Measurements from ENCODE around the gene IDH3A. TPM values are rescaled to one million over a fixed set of nuclear protein-coding genes. Genes with fewer than 3 reads are reported as not detected.

The IDH3A gene
- total RNA-seq, 1 experiment from 2014 or later: 52.6 TPM

- DNase-seq (ENCODE audit: low read depth): no peak
Observed at GRCh38 chr15:78164010-78164409, 14.8 kb downstream of the IDH3A start.

GRCh38 chr15:78167227-78167888 is 18.2 kb downstream of the IDH3A start:
- no peak for DNase-seq (ENCODE audit: low read depth)

DNA sequence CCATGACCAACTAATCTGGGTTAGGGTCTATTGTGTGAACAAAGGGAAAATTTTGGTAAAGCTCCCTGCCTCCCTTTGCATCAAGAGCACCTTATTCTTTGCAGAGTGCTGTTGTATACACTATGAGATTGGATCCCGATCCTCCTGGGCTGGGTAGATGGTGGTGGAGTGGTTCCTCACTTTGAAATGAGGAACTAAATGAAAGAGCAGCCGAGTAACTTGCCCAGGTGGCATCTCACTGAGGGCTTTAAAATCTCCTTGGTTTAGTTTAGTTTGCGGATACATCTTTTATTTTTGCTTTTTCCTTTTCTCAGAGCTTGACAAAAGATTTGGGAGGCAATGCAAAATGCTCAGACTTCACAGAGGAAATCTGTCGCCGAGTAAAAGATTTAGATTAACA is 19.4 kb downstream of the IDH3A start:
- DNase-seq (ENCODE audit: low read depth): no peak

DNA sequence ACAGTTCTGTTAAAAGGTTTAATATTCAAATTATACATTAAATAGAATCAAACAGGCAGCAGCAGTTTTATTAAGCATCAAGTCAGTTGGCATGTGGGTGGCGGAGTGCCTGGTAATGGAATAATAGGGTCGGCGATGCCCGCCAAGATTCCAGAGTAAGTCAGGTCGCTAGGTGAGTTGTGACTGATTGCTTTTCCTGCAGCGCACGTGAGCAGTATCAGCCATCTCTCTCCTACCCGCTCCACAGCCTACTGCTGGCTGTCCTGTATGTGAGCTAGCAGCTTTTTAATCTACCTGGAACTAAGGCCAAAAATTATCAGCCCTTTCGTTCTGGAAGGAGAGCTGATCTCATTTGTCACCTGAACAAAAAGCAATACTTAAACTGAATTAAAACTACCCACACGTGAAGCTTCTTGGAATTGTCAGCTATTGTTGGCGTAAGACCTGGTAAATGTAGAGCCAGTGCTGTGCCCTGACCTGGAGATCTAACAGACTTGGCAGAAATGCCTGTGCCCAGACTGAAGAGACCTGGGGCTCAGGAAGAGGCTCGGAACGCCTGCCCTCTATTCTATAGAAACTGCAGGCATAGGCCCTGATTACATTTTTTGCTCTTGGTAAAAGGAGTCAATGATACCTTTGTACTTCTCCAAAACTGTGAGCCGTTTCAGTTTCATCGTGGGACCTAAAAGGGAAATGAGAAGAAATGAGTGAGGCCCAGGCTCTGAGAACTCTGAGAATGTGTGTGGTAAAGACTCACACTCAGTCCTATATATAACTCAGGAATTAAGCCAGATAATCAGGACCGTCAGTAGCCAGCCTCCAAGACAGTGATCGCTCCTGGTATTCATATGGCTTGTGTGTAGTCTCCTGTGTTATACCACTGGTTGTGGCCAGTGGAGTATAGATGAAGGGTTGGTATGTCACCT is 21.9 kb downstream of the IDH3A start:
- no peak for DNase-seq (ENCODE audit: low read depth)

DNA sequence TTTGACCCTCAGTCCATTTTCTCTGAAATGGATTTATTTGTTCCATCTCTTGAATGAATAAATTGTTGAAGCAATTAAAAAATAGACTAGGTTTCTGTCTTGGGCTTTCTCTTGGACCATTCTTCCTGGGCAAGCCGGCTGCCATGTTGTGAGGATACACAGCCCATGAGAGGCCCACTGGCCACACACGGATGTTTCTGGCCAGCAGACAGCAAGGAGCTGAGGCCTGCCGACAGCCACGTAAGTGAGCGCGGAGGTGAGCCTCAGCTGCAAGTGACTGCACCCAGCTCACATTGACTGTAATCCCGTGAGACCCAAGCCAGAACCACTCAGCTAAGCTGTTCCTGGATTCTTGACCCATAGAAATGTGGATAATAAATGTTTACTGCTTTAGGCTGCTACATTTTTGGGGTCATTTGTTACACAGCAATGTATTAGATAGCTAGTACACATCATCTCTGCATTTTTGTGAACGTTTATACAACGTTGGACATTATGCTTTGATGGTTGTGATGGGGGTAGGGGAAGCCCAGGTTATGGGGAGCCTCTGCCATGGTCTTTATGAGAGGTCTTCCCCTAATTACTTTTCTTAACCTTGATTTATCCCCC is 22.8 kb downstream of the IDH3A start:
- no peak for DNase-seq (ENCODE audit: low read depth)

DNA sequence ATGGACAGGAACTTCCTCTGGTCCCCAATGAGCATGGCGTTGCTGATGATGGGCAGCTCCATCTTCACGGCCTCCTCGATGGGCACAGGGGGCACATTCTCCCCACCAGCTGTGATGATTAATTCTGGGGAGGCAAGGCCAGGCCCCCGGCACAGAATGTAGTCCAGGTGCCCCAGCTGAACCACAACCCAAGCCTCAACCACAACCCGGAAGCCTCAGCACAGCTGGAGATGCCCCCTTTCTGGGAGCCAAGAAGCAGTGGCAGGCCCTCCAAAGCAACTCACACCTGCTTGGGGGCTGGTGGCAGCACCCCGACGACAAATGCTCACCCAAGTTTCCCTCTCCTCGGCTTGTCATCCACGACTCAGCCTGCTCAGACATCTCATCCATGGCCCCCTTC is 25.2 kb downstream of the IDH3A start:
- no peak for DNase-seq (ENCODE audit: low read depth)

DNA sequence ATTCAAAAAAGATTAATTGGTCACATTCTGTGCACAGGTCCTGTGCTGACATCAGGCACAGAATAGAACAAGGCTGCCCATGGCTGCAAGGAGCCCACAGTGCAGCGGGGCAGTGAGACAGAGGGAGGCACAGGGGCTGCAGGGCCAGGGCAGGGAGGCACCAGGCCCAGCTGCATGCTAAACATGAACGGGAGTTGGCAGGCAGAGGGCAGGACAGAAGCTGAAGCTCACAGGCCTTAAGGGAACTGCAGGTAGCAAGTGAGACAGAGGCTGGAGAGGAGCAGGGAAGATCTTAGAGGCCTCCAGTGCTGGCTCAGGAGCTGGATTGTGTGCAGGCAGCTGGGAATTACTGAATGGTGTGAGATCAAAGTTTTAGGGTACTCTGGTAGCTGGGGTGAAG is 26.2 kb downstream of the IDH3A start:
- no peak for DNase-seq (ENCODE audit: low read depth)

GRCh38 chr15:78177447-78177873 is 28.3 kb downstream of the IDH3A start:
- DNase-seq (ENCODE audit: low read depth): peak; percentile 27

GRCh38 chr15:78178064-78178463 is 28.9 kb downstream of the IDH3A start:
- DNase-seq (ENCODE audit: low read depth): no peak

- no peak for DNase-seq (ENCODE audit: low read depth)
Observed at GRCh38 chr15:78179286-78179840, 30.2 kb downstream of the IDH3A start.

DNA sequence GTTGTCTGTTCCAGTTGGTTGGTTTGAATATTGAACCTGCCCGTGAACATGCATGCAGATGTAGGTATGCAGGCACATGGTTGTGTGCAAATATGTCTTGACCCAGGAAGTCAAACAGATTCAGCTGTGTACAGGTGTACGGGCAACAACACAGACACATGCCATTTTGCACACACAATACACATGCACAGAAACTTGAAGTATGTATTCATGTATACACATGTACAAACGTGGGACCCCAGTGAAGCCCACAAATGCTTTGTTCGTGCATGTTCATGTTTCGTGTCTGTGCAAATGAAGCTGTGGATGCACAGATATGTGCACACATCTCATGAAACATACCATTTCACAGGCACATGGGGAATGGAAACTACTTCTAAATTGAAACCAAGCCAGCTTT is 30.7 kb downstream of the IDH3A start:
- no peak for DNase-seq (ENCODE audit: low read depth)

- DNase-seq (ENCODE audit: low read depth): no peak
Observed at GRCh38 chr15:78182336-78182700, 33.2 kb downstream of the IDH3A start.

DNA sequence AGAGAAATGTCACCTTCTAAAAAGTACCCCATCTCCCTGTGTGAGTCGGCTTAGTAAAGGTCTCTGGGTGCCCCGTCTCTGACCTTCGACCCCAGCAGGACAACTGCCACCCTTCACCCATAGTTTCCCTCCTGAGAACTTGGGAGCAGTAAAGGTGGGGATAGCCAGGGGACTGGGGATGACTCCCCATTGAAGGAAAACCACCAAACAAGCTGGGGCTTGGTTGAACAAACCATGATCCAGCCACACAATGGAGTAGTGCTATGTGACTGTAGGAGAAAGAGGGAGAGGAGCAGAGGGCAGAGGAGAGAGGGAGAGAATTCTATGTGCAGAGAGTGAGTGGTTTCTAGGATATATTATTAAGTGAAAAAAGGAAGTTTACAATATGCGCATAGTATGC is 33.7 kb downstream of the IDH3A start:
- DNase-seq (ENCODE audit: low read depth): no peak

- DNase-seq (ENCODE audit: low read depth): no peak
Observed at GRCh38 chr15:78192826-78193594, 43.8 kb downstream of the IDH3A start.

- no peak for DNase-seq (ENCODE audit: low read depth)
Observed at GRCh38 chr15:78193731-78194567, 44.8 kb downstream of the IDH3A start.

GRCh38 chr15:78194568-78194925 is 45.4 kb downstream of the IDH3A start:
- DNase-seq (ENCODE audit: low read depth): no peak

- DNase-seq (ENCODE audit: low read depth): no peak
Observed at GRCh38 chr15:78195735-78196201, 46.6 kb downstream of the IDH3A start.

- DNase-seq (ENCODE audit: low read depth): no peak
Observed at GRCh38 chr15:78197632-78198031, 48.5 kb downstream of the IDH3A start.

GRCh38 chr15:78200276-78200930 is 51.2 kb downstream of the IDH3A start:
- DNase-seq (ENCODE audit: low read depth): no peak
